HEK293 (cell line): ENCODE measurements around the gene HTRA1.

Experiments used
- SCRT1 ChIP-seq: fragments of 450-650 bp; formaldehyde crosslinking; IDR thresholded peaks from 2 replicates; pipeline ENCODE4 v1.5.1; 2016; ENCODE audit warnings: missing biosample characterization, missing genetic modification characterization, borderline replicate concordance
- SP7 ChIP-seq: fragments of 450-650 bp; formaldehyde crosslinking; IDR thresholded peaks from 2 replicates; pipeline ENCODE4 v1.5.1; 2016; ENCODE audit warnings: missing biosample characterization, missing genetic modification characterization
- ZFP69B ChIP-seq: fragments of 450-650 bp; formaldehyde crosslinking; IDR thresholded peaks from 2 replicates; pipeline ENCODE4 v1.5.1; 2016; ENCODE audit warnings: missing biosample characterization, missing genetic modification characterization
- ZNF292 ChIP-seq: fragments of 450-650 bp; formaldehyde crosslinking; IDR thresholded peaks from 2 replicates; pipeline ENCODE4 v1.5.1; 2016; ENCODE audit warnings: low read depth, missing biosample characterization, missing genetic modification characterization, borderline replicate concordance
- ZNF341 ChIP-seq: fragments of 450-650 bp; formaldehyde crosslinking; IDR thresholded peaks from 2 replicates; pipeline ENCODE4; 2016; ENCODE audit warnings: low read depth, missing biosample characterization, missing genetic modification characterization
- ZNF501 ChIP-seq: fragments of 450-650 bp; formaldehyde crosslinking; IDR thresholded peaks from 2 replicates; pipeline ENCODE4 v1.5.1; 2016; ENCODE audit warnings: missing biosample characterization, missing genetic modification characterization
- ZNF610 ChIP-seq: fragments of 450-650 bp; formaldehyde crosslinking; IDR thresholded peaks from 2 replicates; pipeline ENCODE4 v1.5.1; 2016; ENCODE audit warnings: missing biosample characterization, missing genetic modification characterization, borderline replicate concordance
- ZNF830 ChIP-seq: fragments of 450-650 bp; IDR thresholded peaks from 2 replicates; pipeline ENCODE4 v1.5.0; 2018; ENCODE audit warnings: missing biosample characterization, missing genetic modification characterization, low read depth, mild to moderate bottlenecking, moderate library complexity
- ZSCAN16 ChIP-seq: fragments of 450-650 bp; formaldehyde crosslinking; IDR thresholded peaks from 2 replicates; pipeline ENCODE4 v1.5.1; 2016; ENCODE audit warnings: missing biosample characterization, missing genetic modification characterization
- TF ChIP-seq, protein P1 (sequence below): fragments of 450-650 bp; formaldehyde crosslinking; IDR thresholded peaks from 2 replicates; pipeline ENCODE4 v1.5.0; 2017; ENCODE audit warnings: missing biosample characterization, missing genetic modification characterization, borderline replicate concordance
- TF ChIP-seq, protein P2 (sequence below): fragments of 450-650 bp; formaldehyde crosslinking; IDR thresholded peaks from 2 replicates; pipeline ENCODE4 v1.5.1; 2016; ENCODE audit warnings: missing biosample characterization, missing genetic modification characterization
- TF ChIP-seq, protein P3 (sequence below): fragments of 450-650 bp; formaldehyde crosslinking; IDR thresholded peaks from 2 replicates; pipeline ENCODE4 v1.5.1; 2016; ENCODE audit warnings: missing biosample characterization, missing genetic modification characterization
- TF ChIP-seq, protein P4 (sequence below): fragments of 450-650 bp; formaldehyde crosslinking; IDR thresholded peaks from 2 replicates; pipeline ENCODE4 v1.5.1; 2016; ENCODE audit warnings: missing biosample characterization, missing genetic modification characterization

DNA sequence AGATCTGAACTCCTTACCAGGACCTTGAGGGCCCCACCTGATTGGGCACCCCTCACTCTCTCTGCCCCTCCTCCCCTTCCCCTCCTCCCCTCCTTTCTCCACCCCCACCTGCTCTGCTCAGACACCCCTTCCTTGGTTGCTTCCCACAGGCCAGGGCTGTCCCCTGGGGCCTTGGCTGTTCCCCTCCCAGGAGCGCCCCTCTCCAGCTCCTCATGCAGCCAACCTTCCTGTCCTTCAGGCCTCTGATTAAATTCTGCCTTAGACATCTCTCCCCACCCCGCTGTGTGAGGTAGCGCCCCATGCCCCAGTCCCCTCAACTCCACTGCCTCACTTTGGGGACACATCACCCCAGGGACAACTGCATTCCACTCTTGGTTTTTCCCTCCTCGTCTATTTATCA lies 32.4 kb downstream of the HTRA1 start:
- TF ChIP-seq, protein P1, sequence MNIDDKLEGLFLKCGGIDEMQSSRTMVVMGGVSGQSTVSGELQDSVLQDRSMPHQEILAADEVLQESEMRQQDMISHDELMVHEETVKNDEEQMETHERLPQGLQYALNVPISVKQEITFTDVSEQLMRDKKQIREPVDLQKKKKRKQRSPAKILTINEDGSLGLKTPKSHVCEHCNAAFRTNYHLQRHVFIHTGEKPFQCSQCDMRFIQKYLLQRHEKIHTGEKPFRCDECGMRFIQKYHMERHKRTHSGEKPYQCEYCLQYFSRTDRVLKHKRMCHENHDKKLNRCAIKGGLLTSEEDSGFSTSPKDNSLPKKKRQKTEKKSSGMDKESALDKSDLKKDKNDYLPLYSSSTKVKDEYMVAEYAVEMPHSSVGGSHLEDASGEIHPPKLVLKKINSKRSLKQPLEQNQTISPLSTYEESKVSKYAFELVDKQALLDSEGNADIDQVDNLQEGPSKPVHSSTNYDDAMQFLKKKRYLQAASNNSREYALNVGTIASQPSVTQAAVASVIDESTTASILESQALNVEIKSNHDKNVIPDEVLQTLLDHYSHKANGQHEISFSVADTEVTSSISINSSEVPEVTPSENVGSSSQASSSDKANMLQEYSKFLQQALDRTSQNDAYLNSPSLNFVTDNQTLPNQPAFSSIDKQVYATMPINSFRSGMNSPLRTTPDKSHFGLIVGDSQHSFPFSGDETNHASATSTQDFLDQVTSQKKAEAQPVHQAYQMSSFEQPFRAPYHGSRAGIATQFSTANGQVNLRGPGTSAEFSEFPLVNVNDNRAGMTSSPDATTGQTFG (tag by site-specific recombination) = no peak
- TF ChIP-seq ZNF610 (tag by site-specific recombination) = no peak
- TF ChIP-seq SCRT1 = no peak
- TF ChIP-seq, protein P2, sequence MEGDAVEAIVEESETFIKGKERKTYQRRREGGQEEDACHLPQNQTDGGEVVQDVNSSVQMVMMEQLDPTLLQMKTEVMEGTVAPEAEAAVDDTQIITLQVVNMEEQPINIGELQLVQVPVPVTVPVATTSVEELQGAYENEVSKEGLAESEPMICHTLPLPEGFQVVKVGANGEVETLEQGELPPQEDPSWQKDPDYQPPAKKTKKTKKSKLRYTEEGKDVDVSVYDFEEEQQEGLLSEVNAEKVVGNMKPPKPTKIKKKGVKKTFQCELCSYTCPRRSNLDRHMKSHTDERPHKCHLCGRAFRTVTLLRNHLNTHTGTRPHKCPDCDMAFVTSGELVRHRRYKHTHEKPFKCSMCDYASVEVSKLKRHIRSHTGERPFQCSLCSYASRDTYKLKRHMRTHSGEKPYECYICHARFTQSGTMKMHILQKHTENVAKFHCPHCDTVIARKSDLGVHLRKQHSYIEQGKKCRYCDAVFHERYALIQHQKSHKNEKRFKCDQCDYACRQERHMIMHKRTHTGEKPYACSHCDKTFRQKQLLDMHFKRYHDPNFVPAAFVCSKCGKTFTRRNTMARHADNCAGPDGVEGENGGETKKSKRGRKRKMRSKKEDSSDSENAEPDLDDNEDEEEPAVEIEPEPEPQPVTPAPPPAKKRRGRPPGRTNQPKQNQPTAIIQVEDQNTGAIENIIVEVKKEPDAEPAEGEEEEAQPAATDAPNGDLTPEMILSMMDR (tag by site-specific recombination) = no peak
- TF ChIP-seq ZNF830 (tag by site-specific recombination) = no peak
- TF ChIP-seq ZNF341 = no peak
- TF ChIP-seq, protein P3, sequence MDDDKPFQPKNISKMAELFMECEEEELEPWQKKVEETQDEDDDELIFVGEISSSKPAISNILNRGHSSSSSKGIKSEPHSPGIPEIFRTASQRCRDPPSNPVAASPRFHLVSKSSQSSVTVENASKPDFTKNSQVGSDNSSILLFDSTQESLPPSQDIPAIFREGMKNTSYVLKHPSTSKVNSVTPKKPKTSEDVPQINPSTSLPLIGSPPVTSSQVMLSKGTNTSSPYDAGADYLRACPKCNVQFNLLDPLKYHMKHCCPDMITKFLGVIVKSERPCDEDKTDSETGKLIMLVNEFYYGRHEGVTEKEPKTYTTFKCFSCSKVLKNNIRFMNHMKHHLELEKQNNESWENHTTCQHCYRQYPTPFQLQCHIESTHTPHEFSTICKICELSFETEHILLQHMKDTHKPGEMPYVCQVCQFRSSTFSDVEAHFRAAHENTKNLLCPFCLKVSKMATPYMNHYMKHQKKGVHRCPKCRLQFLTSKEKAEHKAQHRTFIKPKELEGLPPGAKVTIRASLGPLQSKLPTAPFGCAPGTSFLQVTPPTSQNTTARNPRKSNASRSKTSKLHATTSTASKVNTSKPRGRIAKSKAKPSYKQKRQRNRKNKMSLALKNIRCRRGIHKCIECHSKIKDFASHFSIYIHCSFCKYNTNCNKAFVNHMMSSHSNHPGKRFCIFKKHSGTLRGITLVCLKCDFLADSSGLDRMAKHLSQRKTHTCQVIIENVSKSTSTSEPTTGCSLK (tag by site-specific recombination) = no peak
- TF ChIP-seq ZSCAN16 (tag by site-specific recombination) = no peak
- no peak for TF ChIP-seq ZNF292 (tag by site-specific recombination)
- no peak for TF ChIP-seq ZFP69B
- TF ChIP-seq, protein P4, sequence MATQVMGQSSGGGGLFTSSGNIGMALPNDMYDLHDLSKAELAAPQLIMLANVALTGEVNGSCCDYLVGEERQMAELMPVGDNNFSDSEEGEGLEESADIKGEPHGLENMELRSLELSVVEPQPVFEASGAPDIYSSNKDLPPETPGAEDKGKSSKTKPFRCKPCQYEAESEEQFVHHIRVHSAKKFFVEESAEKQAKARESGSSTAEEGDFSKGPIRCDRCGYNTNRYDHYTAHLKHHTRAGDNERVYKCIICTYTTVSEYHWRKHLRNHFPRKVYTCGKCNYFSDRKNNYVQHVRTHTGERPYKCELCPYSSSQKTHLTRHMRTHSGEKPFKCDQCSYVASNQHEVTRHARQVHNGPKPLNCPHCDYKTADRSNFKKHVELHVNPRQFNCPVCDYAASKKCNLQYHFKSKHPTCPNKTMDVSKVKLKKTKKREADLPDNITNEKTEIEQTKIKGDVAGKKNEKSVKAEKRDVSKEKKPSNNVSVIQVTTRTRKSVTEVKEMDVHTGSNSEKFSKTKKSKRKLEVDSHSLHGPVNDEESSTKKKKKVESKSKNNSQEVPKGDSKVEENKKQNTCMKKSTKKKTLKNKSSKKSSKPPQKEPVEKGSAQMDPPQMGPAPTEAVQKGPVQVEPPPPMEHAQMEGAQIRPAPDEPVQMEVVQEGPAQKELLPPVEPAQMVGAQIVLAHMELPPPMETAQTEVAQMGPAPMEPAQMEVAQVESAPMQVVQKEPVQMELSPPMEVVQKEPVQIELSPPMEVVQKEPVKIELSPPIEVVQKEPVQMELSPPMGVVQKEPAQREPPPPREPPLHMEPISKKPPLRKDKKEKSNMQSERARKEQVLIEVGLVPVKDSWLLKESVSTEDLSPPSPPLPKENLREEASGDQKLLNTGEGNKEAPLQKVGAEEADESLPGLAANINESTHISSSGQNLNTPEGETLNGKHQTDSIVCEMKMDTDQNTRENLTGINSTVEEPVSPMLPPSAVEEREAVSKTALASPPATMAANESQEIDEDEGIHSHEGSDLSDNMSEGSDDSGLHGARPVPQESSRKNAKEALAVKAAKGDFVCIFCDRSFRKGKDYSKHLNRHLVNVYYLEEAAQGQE = no peak
- no peak for TF ChIP-seq ZNF501 (tag by site-specific recombination)
- no peak for TF ChIP-seq SP7 (tag by site-specific recombination)
